ENCODE data around the gene RGL3.
"Not testable (repeated sequence)": the region's sequence is repeated elsewhere in the genome, so short reads cannot be mapped to it uniquely, and the experiment has no call there.

The RGL3 gene

GRCh38 chr19:11418549-11419506 is at the start of gene RGL3:
Gene RGL3, minus strand, starts transcription at chr19:11419314. Its CDS starts 36 bp downstream, at chr19:11419278.
- DNase-seq (ENCODE audit: low read depth) = no peak

GRCh38 chr19:11468266-11468845 is 49.2 kb upstream of the RGL3 start:
- DNase-seq (ENCODE audit: low read depth) = not testable (repeated sequence)

DNA sequence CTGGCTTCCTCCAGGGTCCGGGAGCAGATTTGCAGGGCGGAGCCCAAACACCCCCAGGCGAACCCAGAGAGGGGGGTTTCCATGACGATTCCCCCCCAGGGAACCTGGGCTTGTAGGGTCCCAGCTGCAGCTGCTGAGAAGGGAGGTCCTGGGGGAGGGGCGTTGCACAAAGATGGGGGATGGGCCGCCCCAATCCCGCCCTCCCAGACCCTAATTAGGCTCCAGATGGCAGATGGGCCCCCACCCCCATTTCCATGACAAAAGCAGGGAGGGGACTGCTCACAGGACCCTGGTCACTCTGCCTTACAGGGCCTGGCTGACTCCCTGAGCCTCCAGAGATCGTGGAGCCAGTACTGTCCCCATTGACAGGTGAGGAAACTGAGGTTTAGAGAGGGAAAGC is 46.5 kb upstream of the RGL3 start:
- no peak for DNase-seq (ENCODE audit: low read depth)

DNA sequence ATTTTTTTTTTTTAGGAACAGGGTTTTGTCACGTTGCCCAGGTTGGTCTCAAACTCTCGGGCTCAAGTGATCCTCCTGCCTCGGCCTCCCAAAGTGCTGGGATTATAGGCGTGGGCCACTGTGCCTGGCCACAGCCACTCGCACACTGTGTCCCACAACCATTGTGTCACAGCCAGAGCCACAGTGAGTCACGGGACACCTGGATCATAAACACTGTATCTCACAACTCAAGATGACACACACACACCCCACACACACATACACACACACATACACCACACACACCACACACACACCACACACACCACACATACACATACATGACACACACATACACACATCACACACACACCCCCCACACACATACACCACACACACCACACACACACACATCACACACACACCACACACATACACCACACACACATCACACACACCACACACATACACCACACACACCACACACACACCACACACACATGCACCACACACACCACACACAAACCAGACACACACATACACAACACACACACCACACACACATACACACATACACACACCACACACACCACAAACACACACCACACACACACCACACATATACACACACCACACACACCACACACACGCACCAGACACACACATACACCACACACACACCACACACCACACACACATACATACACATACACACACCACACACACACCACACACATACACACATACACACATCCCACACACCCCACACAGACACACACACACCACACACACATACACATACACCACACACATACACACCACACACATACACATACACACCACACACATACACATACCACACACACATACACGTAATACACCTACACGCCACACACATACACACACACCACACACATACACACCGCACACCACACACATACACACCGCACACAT is 45.5 kb upstream of the RGL3 start:
- no peak for DNase-seq (ENCODE audit: low read depth)

- DNase-seq (ENCODE audit: low read depth) = no peak
Measured at GRCh38 chr19:11463391-11463790, 44.3 kb upstream of the RGL3 start.

DNA sequence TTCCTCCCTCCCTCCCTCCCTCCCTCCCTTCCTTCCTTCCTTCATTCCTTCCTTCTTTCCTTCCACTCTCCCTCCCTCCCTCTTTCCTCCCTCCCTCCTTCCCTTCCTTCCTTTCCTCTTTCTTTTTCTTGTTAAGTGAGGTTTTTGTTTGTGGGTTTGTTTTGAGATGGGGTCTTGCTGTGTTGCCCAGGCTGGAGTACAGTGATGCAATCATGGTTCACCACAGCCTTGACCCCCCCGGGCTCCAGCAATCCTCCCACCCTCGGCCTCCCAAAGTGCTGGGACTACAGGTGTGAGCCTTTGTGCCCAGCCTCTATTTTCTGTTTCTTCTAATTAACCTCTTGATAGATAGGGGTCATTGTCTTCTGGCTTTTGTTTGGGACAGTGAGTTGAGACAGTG is 42.3 kb upstream of the RGL3 start:
- DNase-seq (ENCODE audit: low read depth) = no peak

GRCh38 chr19:11460207-11460606 is 41.1 kb upstream of the RGL3 start:
- no peak for DNase-seq (ENCODE audit: low read depth)

DNA sequence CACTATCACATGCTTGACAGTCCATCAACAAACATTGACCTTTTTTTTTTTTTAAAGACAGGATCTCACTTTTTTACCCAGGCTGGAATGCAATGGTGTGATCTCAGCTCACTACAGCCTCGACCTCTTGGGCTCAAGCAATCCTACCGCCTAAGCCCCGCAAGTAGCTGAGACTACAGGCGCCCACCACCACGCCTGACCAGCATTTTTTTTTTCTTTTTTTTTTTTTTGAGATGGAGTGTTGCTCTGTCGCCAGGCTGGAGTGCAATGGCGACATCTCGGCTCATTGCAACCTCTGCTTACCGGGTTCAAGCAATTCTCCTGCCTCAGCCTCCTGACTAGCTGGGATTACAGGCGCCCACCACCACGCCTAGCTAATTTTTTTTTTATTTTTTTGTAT is 39.8 kb upstream of the RGL3 start:
- DNase-seq (ENCODE audit: low read depth) = not testable (repeated sequence)

DNA sequence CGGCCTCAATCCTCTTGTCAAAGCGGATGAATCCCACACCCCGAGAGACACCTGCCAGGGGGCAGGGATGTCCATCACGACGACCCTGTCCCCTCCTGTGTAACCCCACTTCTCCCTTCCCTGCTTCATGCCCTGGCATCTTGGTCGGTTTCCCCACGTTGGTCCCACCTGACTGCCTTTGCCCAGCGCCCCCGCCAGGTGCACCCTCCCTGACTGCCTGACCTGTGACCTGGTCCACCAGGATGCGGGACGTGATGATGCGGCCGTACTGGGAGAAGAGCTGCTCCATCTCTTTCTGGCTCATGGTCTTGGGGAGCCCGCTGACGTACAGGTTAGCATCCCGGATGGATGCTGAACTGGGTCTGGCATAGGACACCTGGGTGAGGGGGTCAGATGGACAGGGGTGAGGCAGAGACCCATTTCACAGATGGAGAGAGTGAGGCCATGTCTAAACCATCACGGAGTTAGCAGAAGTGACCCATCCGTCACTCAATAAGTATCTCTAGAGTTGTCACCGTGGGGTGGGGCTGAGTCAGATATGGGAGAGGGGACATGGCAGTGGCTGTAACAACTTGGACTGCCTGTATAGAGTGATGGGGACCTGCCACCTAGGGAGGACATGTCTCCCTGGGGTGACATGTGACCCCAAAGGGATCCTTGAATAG is 39.3 kb upstream of the RGL3 start:
- DNase-seq (ENCODE audit: low read depth) = no peak

DNA sequence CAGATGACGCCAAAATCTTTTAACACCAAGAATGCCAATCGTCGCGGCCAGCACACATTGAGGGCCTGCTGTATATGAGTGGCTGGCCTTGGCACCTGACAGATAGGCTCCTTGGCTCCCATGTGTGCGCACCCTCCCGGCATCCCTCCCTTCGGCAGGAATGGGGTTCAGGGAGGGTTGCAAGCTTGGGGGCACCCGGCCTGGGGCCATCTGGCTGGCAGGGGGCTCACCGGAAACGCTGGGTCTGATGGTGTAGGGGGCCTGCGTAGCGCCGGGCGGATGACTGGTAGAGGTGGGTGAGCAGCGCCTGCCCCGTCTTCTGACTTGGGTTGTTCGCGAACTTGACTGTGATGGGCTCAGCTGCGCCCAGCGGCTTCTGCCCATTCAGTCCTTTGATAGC is 38.7 kb upstream of the RGL3 start:
- DNase-seq (ENCODE audit: low read depth) = no peak

GRCh38 chr19:11457115-11457514 is 38.0 kb upstream of the RGL3 start:
- no peak for DNase-seq (ENCODE audit: low read depth)

- no peak for DNase-seq (ENCODE audit: low read depth)
Measured at GRCh38 chr19:11456659-11457058, 37.5 kb upstream of the RGL3 start.

GRCh38 chr19:11455233-11455554 is 36.1 kb upstream of the RGL3 start:
- not testable (repeated sequence) for DNase-seq (ENCODE audit: low read depth)

DNA sequence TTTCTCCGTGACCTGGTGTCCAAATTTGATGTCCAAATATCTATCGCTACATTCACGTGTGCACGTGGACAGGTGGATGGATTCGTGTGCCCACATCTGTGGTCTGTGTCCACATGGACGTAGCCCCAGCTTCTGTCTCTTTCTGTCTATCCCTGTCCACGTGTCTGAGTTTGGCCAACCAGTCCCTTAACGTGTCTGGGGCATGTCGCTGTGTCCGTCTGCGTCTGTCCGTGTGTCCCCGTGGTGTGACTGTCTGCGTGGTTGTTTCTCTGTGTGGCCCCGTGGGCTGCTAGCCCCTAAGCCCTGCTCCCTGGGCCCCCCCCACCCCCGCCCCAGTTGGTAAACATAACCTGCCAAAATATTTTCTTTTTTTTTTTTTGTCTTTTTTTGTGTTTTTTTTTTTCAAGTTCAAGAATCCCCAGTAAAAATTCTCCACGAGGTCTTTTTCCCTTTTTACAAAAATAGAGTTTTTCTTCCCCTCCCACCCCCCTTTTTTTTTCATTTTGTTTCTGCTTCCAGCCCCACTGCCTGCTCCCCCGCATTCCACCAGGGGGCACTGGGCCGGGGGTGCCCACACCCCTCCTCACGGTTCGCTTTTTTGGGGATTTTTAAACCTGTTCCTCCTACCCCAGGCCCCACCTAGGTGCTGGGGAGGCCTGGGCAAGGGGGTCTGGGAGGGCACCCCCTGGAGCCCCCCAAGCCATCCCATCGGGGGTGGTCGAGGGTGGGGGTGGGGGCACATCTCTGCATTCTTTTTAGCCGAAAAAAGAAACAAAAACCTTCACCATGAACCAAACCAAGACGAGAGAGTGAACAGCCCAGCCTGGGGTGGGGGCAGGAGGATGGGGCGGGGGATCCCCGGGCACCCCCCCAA is 34.6 kb upstream of the RGL3 start:
- DNase-seq (ENCODE audit: low read depth) = no peak

GRCh38 chr19:11452620-11453310 is 33.7 kb upstream of the RGL3 start:
- DNase-seq (ENCODE audit: low read depth) = no peak

- DNase-seq (ENCODE audit: low read depth) = no peak
Measured at GRCh38 chr19:11451871-11452619, 32.9 kb upstream of the RGL3 start.

GRCh38 chr19:11451327-11451870 is 32.3 kb upstream of the RGL3 start:
- DNase-seq (ENCODE audit: low read depth) = no peak

DNA sequence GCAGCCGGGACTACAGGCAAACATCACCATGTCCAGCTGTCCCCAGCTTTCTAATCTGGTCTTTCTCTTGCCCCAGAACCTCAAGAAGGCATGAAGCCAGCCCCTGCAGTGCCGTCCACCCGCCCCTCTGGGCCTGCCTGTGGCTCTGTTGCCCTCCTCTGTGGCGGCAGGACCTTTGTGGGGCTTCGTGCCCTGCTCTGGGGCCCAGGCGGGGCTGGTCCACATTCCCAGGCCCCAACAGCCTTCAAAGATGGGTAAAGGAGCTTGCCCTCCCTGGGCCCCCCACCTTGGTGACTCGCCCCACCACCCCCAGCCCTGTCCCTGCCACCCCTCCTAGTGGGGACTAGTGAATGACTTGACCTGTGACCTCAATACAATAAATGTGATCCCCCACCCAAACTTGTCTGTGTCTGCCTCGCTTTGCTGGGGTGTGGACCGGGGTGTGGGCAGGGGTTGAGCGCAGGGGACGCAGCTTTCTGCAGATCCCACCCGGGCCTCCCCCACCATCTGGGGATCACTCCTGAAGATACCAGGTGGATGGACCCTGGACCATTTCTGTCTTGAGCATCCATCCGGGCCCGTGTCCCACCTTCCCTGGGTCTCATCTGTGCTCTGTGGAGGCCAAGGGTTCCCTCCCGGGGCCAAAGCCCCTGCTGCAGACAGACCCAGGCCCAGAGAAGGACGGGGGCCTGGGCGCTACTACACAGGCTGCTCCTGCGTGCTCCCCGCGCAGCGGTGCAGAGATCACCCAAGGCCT is 31.6 kb upstream of the RGL3 start:
- DNase-seq (ENCODE audit: low read depth) = no peak
